HG03565 (cell line): ENCODE data around the gene GRAMD4.
"Not testable (repeated sequence)": the region's sequence is repeated elsewhere in the genome, so short reads cannot be mapped to it uniquely, and the experiment has no call there.

Experiments used
- ATAC-seq: cut with Tn5 transposase; IDR thresholded peaks from one replicate; pipeline ENCODE4 v1.9.1; 2021; ENCODE audit warnings: mild to moderate bottlenecking, moderate library complexity; ENCODE audit not compliant: unreplicated experiment

The GRAMD4 gene

GRCh38 chr22:46634973-46635685, 14.9 kb downstream of the GRAMD4 start:
- ATAC-seq: not testable (repeated sequence)

DNA sequence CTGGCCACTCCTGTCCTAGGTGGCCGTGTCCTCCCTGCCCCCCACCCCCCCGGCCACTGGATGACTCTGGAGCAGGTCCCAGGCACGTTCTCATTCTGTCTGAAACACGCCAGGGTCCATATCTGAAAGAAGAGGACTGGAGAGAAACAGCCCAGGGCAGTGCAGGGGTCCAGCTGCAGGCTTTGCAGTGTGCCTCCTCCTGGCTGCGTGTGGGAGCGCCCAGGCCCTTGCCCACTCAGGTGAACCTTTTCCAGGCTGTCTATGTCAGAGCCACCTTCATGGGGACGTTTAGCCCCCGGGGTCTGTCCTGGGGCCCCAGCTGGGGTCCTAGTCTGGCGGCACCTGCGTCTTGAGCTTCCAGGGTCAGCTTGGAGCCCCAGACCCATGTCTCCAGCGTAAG, 15.6 kb downstream of the GRAMD4 start:
- ATAC-seq: no peak

DNA sequence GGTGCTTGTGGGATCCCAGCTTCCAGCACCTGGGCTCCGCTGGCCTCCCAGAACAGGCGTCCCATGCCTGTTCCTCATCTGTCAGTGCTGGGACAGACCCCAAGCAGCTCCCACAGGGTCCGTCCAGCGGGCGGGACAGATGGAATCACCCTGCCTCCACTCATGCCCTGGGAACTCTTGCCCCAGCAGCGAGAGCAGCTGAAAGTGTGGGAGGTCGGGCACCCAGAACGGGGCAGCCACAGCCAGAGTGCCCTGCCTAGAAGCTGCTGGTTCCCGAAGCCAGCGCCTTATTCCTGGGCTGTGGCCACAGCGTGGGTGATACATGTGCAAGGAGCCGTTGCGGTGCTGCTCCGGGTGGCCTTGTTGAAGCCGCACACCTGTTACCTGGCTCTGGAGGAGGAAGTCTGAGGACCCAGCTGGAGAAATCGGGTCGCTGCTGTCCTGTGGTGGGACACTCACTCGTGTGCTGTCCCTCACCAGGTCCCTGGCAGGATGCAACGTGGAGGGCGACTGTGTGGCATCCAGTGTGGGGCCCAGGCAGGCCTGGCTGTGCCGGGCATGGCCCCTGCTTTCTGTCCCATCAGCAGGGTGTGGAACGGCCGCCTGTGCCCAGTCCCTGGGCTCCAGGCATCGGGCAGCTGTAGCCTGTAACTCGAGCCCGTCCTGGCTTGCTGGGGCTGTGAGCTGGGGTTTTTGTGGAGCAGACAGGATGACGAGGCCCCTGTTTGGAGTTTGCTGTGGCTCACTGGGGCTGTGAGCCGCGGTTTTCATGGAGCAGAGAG, 16.2 kb downstream of the GRAMD4 start:
- ATAC-seq: no peak

DNA sequence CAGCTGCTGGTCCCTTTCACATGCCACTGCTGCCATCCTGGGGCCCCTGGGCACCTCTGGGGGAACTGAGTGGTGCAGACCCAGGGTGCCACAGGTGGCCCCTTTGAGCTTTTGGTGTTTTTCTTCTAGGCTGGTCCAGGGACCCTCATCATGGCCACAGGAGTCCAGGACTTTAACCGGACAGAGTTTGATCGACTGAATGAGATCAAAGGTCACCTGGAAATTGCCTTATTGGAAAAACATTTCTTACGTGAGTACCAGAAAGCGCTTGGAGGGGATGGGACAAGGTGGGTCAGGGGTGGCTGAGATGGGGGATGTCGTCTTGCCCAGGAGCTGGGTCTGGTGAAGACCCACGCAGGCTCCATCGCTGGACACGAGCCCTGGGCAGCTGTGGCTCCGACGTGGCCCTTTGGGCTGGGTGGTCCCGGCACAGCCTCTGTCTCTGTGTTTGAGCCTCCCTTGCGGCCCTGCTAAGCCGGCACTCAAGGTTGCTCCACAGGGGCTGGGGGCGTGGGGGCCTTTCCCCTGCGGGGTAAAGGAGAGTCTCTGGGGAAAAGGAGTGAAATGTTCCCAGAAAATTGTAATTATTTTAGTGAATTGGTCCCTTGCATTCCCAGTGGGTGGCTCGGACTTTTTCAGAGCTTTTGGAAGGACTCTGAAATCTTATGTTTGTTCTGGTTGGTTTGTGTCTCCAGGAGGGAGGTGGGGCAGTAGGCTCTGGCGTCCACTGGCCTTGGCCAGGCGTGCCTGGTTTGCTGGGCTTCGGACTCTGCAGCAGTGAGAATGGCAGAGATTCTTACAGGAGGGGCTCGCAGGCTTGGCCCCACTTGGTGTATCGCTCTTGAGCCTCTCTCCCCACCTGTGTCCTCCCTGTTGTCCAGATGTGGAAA, 17.8 kb downstream of the GRAMD4 start:
- no peak for ATAC-seq

DNA sequence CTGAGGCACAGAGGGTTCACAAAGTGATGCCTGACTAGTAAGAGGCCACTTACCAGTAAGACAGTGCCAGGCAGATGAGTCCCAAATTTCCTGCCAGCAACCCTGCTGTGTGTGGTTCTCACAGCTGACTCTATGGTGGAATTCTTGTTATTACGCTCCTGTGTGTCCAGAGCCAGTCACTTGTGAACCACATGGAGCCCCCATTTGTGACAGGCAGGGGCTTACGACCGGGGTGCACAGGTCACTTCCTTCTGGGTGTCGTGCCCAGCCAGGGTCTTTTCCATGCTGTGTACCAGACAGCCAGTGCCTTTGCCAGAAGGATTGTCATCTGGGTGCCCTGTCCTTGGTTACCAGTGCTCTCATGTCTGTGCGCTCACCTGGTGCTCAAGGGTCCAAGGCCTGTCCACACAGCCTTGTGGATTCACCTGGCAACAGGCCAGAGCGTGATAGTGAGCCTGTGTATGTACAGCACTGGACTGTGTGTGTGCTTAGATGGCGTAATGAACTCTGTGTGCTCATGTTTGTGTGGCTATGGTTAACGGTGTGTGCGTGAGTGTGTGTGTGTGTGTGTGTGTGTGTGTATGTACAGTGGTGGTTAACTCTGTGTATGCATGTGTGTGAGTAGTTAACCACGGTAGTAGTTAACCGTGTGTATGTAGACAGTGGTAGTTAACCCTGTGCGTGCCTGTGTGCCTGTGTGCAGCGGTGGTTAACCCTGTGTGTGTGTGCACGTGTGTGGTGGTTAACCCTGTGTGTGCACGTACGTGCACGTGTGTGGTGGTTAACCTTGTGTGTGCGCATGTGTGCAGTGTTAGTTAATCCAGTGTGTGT, 18.6 kb downstream of the GRAMD4 start:
- no peak for ATAC-seq

GRCh38 chr22:46639843-46640242, 19.7 kb downstream of the GRAMD4 start:
- no peak for ATAC-seq

DNA sequence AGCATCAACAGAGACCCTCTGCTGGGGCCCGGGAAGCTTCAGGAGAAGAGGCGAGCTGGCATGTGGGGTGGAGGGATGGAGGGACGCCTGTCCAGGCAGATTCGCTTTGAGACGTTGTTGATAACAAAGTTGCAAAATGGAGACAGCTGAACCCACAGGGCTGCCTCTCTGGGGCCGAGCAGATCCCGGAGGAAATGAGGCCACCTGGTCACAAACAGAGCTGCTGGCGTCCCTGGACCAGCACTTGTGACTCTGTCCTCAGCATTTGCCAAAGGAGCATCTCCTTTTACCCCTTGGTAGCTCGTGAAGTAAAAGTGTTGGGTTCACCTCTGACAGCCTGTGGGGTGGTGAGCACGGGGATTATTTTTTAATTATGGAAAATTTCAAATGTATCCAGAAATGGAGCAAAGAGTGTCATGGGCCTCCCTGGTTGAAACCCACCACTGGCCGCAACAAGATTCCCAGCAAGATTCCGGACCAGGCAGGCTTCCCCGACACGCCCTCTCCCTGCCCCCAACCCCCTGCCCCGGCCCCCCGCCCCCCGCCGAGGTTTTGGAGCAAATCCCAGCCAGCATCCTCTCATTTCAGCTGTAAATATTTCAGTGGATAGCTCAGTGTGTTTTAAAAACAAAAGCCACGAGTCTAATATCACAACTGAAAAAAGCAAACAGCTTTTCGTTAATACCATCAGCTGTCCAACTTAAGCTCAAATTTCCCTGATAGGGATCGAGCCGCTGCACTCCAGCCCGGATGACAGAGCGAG, 20.3 kb downstream of the GRAMD4 start:
- no peak for ATAC-seq

DNA sequence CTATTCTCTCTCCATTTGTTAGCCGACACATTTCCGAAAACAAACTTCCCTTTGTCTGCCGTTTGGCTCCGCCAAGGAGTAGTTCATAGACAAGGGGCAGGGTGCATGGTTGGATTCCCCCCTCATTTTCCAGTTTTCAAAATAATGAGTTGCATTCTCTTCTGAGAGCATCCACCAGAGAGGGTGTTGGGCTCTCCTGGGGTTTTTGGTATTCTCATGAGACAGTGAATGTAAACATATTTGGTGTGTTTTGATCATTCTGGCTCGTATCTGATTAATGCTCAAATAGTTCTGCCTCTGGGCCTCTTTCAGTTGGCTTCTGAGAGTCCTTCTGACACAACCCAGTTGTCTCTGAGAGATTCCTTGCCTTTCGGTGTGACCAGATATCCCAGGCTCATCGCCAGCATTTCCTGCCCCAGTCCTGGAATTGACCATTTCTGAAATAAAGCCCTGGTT, 21.7 kb downstream of the GRAMD4 start:
- no peak for ATAC-seq

- not testable (repeated sequence) for ATAC-seq
Measured at GRCh38 chr22:46642840-46643480, 22.8 kb downstream of the GRAMD4 start.

DNA sequence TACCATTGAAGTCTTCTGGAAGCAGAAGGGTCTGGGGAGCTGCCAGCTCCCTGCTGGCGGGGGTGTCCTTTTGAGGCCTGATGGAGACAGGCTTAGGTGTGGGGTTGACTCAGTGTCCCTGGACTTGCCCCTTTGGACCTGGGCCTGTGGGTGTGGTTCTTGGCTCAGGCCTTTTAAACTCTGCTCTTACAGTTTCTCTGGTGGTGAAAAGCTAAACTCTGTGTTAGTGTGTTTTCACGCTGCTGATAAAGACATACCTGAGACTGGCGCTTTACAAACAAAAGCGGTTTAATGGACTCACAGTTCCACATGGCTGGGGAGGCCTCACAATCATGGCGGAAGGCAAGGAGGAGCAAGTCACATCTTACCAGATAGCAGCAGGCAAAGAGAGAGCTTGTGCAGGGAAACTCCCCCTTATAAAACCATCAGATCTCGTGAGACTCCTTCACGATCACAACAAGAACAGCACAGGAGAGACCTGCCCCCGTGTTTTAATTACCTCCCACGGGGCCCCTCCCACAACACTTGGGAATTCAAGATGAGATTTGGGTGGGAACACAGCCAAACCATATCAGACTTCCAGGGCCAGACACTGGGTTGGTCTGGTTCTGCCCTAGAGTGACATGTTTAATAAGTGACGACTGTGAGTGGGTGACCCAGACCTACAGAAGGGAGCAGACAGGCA, 26.5 kb downstream of the GRAMD4 start:
- ATAC-seq: no peak

- ATAC-seq: not testable (repeated sequence)
Measured at GRCh38 chr22:46648225-46648820, 28.1 kb downstream of the GRAMD4 start.

DNA sequence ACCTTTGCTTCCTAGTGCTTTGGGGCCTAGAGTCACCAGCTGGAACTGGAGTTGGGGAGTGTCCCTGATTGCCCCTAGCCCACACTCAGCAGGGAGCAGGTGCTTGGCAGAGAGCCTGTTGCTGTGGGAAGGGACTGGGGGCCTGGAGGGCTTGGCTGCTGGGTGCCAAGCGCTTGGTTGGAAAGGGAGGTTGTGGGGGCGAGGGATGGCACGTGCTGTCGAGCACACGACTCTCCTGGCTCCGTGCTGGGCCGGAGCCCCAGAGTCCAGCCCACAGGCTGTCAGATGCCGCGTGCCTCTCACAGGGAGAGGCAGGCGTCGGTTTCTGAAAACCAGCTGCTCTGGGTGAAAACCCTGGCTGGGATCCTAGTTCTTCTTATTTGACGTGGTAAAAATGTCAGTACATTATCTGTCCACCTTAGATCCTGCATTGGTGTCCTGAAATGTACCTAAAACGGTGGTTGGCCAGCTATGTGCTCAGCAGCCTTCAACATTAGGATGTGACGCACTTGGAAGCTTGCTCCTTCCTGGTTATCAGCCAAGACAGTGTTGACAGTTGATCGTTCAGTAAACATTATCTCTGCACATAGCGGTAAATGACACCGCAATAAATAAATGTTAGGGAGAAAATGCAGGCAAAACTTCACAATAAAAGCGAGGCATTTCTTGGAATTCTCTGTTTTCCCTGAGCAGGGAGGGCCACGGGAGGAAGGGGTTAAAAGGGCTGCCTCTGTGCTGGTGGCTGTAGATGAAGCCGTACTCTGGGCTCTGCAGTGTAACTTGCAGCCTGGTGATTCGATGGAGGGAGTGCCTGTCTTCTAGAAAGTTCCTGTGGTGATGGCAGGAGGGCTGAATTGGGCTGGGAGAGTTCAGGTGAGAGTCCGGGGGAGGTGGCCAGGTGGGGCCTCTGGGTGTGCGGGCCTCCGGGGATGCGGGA, 29.2 kb downstream of the GRAMD4 start:
- ATAC-seq: no peak

DNA sequence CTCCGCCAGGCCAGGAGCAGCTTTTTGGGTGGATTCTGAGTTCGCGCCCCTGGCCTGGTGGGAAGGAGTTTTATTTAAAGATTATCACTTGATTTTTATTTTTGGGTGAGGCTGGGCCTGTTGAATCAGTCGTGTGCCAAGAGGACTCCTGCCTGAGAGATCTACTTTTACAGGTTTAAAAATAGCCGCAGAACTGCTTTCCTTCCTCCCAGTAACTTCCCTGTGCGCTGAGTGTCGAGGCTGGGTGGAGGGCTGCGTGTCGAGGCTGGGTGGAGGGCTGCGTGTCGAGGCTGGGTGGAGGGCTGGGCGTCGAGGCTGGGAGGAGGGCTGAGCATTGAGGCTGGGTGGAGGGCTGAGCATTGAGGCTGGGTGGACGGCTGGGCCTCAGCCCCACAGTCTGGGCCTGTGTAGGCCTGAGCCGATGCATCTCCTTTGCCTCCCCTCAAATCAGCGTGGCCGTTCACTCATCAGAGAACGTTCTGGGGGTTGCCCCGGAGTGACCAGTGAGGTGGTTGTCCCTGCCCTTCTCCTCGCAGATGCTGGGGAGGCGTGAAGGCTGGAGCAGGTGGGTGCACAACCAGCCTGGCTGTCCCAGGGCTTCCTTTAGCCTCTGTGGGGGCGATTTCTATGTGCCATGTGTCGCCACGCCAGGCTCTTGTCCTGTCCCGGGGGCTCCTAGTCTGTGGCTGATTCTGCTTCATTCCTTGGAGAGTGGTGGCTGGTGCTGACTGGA, 30.1 kb downstream of the GRAMD4 start:
- no peak for ATAC-seq

DNA sequence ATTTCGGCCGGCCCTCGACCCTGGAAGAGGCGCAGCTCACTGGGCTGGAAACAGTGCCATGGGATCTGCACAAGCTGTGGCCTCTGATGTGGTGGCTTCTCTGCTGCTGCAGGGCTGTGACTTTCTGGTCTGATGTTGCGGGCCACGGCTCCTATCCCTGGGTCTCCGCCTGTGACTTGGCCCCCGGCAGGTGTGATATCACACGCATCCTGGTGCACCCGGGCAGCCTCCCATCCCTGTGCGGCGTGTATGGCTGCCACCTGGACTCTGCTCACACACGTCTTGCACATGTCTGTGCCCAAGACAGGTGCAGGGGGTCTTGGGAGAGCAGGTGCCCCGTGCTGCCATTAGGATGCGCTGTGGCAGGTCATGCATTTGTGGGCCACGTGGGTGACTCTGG, 31.1 kb downstream of the GRAMD4 start:
- ATAC-seq: no peak

- ATAC-seq: no peak
Measured at GRCh38 chr22:46652081-46652846, 32.1 kb downstream of the GRAMD4 start.

DNA sequence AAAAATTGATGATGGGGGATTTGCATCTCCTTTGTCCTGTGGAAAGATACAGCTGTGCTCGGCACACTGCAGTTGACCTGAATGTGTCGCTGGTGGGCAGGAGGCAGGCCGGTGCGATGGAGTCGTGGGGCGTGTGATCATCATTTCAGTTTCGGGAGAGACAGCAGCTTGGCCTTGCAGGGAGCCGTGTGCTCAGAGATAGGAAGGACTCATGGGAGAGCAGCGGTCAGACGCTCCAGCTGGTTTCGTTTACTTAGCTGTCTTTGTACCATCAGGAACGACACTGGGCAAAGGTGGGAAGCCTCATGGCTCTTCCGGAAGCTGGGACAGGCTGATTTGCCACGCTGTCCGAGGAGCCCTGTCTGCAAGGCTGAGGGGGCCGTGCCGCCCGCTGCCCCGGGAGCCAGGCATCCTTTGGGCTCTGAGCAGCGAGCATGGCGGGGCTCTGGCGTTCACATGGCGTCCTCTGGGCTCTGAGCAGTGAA, 32.7 kb downstream of the GRAMD4 start:
- no peak for ATAC-seq
